Endothelial cell of umbilical vein (primary cell): ENCODE data around the gene YPEL4. TPM values are rescaled to one million over a fixed set of nuclear protein-coding genes. Genes with fewer than 3 reads are reported as not detected.

Experiments used
- BruUV-seq: library from RNA; stranded (reverse); fragments of 400-500 nt; replicated peaks from 2 replicates; lab custom pipeline; 2021; lab: Mats Ljungman, UMichigan
- CTCF ChIA-PET: fragments of 300-600, 350-600 bp; sonication (Branson Sonifier 250); formaldehyde crosslinking; loops from one replicate; lab custom pipeline; 2021; ENCODE audit warnings: antibody characterized with exemption, inconsistent platforms; lab: Charles Lee
- POLR2A ChIA-PET: fragments of 300-600, 350-600 bp; sonication (Branson Sonifier 250); formaldehyde crosslinking; loops from one replicate; lab custom pipeline; 2021; ENCODE audit warnings: antibody characterized with exemption, inconsistent platforms; lab: Charles Lee
- DNase-seq: peaks from one replicate; pipeline ENCODE4 v3.0.0-alpha.2; 2011; ENCODE audit warnings: low read depth, low spot score
- FAIRE-seq: peaks from 2 replicates; lab custom pipeline; 2011; peaks lifted over from hg19 to GRCh38; lab: Jason Lieb, UNC
- H2AFZ ChIP-seq: 2 replicates; pipeline ENCODE4 v1.6.0; 2012; ENCODE audit warnings: low read depth, low read length, control low read depth, inconsistent platforms
- H3K27ac ChIP-seq: 2 replicates; pipeline ENCODE4 v1.5.1; 2011; ENCODE audit warnings: low read depth, mild to moderate bottlenecking, control low read depth, low read length, moderate library complexity; ENCODE audit not compliant: insufficient read depth
- H3K27me3 ChIP-seq, 2 experiments: 2 replicates each; pipeline versions ENCODE4 v1.6.0 to v1.6.1; 2011; ENCODE audit warnings: low read length in 2 of 2, mixed read lengths in 1 of 2; ENCODE audit not compliant: control insufficient read depth in 2 of 2, insufficient read depth in 2 of 2
- H3K36me3 ChIP-seq, 2 experiments: 2 replicates in 1 of 2; 3 replicates in 1 of 2; pipeline ENCODE4 v1.5.1; 2011; ENCODE audit warnings: low read length in 2 of 2, mild to moderate bottlenecking in 1 of 2, moderate library complexity in 1 of 2; ENCODE audit not compliant: control insufficient read depth in 2 of 2, insufficient read depth in 2 of 2; ENCODE audit errors: extremely low read depth in 1 of 2
- H3K4me1 ChIP-seq: 3 replicates; pipeline ENCODE4 v1.5.1; 2011; ENCODE audit warnings: mild to moderate bottlenecking, low read length; ENCODE audit not compliant: control insufficient read depth, insufficient read depth; ENCODE audit errors: extremely low read depth
- H3K4me2 ChIP-seq: 2 replicates; pipeline ENCODE4 v1.6.1; 2011; ENCODE audit warnings: low read length, control low read depth, mixed read lengths; ENCODE audit not compliant: insufficient read depth
- H3K4me3 ChIP-seq, 3 experiments: fragments of 200-600 bp in 1 of 3; sonication (generic), shearing (Covaris generic) in 1 of 3; replicated peaks in 1 of 3; 2 replicates each; pipeline ENCODE4 v1.5.1; 2011 to 2016; ENCODE audit warnings: control low read depth in 3 of 3, low read length in 3 of 3, mild to moderate bottlenecking in 2 of 3, inconsistent platforms in 1 of 3, low read depth in 1 of 3, moderate library complexity in 1 of 3; ENCODE audit not compliant: insufficient read depth in 1 of 3
- H3K79me2 ChIP-seq: 2 replicates; pipeline ENCODE4 v1.6.0; 2012; ENCODE audit warnings: low read length, inconsistent platforms; ENCODE audit not compliant: control insufficient read depth, insufficient read depth
- H3K9ac ChIP-seq: replicated peaks from 2 replicates; pipeline ENCODE3; 2011; ENCODE audit warnings: low read length, control low read depth; ENCODE audit not compliant: insufficient read depth; ENCODE audit errors: extremely low read depth
- H3K9me1 ChIP-seq: replicated peaks from 3 replicates; pipeline ENCODE4 v1.6.0; 2011; ENCODE audit warnings: mild to moderate bottlenecking, low read length; ENCODE audit not compliant: control insufficient read depth, insufficient read depth; ENCODE audit errors: extremely low read depth
- H3K9me3 ChIP-seq: replicated peaks from 2 replicates; pipeline ENCODE4 v1.5.1; 2012; ENCODE audit warnings: low read length, inconsistent platforms; ENCODE audit not compliant: control insufficient read depth, insufficient read depth
- H4K20me1 ChIP-seq: replicated peaks from 2 replicates; pipeline ENCODE3; 2011; ENCODE audit warnings: mild to moderate bottlenecking, low read length; ENCODE audit not compliant: control insufficient read depth, insufficient read depth; ENCODE audit errors: extremely low read depth
- EZH2 ChIP-seq: IDR thresholded peaks from 2 replicates; pipeline ENCODE4 v1.6.1; 2012; ENCODE audit warnings: borderline replicate concordance, low read depth, mild to moderate bottlenecking, moderate library complexity, low read length, inconsistent platforms; ENCODE audit not compliant: severe bottlenecking
- FOS ChIP-seq: IDR thresholded peaks from 2 replicates; pipeline ENCODE4 v1.6.1; 2011; ENCODE audit warnings: mild to moderate bottlenecking, low read length, moderate library complexity, borderline replicate concordance; ENCODE audit not compliant: insufficient read depth
- GATA2 ChIP-seq: IDR thresholded peaks from 2 replicates; pipeline ENCODE4 v1.7.0; 2011; ENCODE audit warnings: low read depth, mild to moderate bottlenecking, moderate library complexity, mixed read lengths, low read length; ENCODE audit not compliant: insufficient read length, insufficient read depth
- JUN ChIP-seq: IDR thresholded peaks from 2 replicates; pipeline ENCODE4 v1.6.1; 2011; ENCODE audit warnings: borderline replicate concordance, low read depth; ENCODE audit not compliant: insufficient read length, insufficient read depth
- MYC ChIP-seq: IDR thresholded peaks from one replicate; pipeline ENCODE4 v1.6.1; 2011; ENCODE audit warnings: mild to moderate bottlenecking, low read depth, low read length
- POLR2A ChIP-seq: IDR thresholded peaks from 2 replicates; pipeline ENCODE4 v1.6.1; 2012; ENCODE audit warnings: low read depth, mild to moderate bottlenecking, control low read depth, low read length
- POLR2AphosphoS5 ChIP-seq: IDR thresholded peaks from 2 replicates; pipeline ENCODE4 v1.6.1; 2012; ENCODE audit warnings: low read depth, mild to moderate bottlenecking, control low read depth, low read length, moderate library complexity; ENCODE audit not compliant: insufficient read depth
- dilution Hi-C: fragments of 300-500 bp; cut with MboI; formaldehyde crosslinking; loops from one replicate; pipeline ENCODE4 v1.15.0; 2019; ENCODE audit warnings: low sequenced_read_pairs; ENCODE audit not compliant: extremely low pct_ligation_motif_present
- intact Hi-C: fragments of 100-400 bp; cut with micrococcal nuclease; formaldehyde crosslinking; loops from one replicate; pipeline ENCODE4 v1.10.0; 2022
- polyA plus RNA-seq, 4 experiments: library from polyadenylated mRNA; depleted of rRNA in 3 of 4; stranded (reverse) in 3 of 4; unstranded in 1 of 4; fragments of >200 nt; gene quantifications; 2 replicates each; pipeline versions ENCODE4 v1.2.1 to v1.2.3, GENCODE V29; 2011 to 2012; ENCODE audit warnings: missing spikeins in 1 of 4
- total RNA-seq: library from RNA; stranded (reverse); gene quantifications from 2 replicates; pipeline ENCODE4 v1.2.3, GENCODE V29; 2021
- TF ChIP-seq, protein P1 (sequence below), 2 donors: IDR thresholded peaks; 1 replicate in 1 of 2; 2 replicates in 1 of 2; pipeline ENCODE4 v1.5.1; 2011; ENCODE audit warnings: low read length in 2 of 2, mild to moderate bottlenecking in 2 of 2, moderate library complexity in 2 of 2, control low read depth in 1 of 2, inconsistent platforms in 1 of 2, low read depth in 1 of 2; ENCODE audit not compliant: insufficient read depth in 1 of 2; ENCODE audit errors: extremely low read depth in 1 of 2
- TF ChIP-seq, protein P2 (sequence below): IDR thresholded peaks from 2 replicates; pipeline ENCODE4 v1.6.1; 2011; ENCODE audit not compliant: insufficient read depth, insufficient read length

The YPEL4 gene
- total and polyA plus RNA-seq, 2 donors (not counting 3 experiments of a cell fraction or from before 2014, with no cell fraction given), result 0.03 to 0.24 TPM

DNA sequence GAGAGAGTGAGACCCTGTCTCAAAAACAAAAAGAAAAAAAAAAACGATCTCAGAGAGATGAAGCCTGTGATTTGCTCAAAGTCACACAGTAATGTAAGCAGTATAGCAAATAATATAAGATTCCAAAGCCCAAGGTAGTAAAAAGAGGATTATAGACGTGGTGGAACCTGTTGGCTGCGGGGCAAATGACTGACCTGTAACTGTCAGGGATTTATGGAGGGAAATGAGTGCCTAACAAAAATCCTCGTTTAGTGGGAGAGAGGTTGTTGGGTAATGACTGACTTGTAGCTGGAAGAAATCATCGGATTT lies 7.1 kb upstream of the YPEL4 start:
- Histone ChIP-seq H2AFZ (peak overlapping the region; percentile 77), H4K20me1 (no peaks in the 10 kb centered on the region), H3K9me1 (no peaks in the 10 kb centered on the region), H3K9ac (peak overlapping the region; percentile 87), H3K4me3 (peak overlapping the region in 2 of 3 experiments; percentile 35 to 60), H3K4me2 (peak overlapping the region; percentile 81), H3K36me3 (peaks cover 10 to 14% of the 10 kb centered on the region in 2 experiments), H3K27me3 (no peaks in the 10 kb centered on the region), H3K9me3 (no peaks in the 10 kb centered on the region), H3K4me1 (peaks cover 4% of the 10 kb centered on the region), H3K79me2 (peaks cover 22% of the 10 kb centered on the region), H3K27ac (peak overlapping the region; percentile 75)
- DNase-seq (no peak), FAIRE-seq (no peak)
- TF ChIP-seq FOS, result no peak
- no peak for TF ChIP-seq JUN
- TF ChIP-seq POLR2A, result no peak
- TF ChIP-seq, protein P1, sequence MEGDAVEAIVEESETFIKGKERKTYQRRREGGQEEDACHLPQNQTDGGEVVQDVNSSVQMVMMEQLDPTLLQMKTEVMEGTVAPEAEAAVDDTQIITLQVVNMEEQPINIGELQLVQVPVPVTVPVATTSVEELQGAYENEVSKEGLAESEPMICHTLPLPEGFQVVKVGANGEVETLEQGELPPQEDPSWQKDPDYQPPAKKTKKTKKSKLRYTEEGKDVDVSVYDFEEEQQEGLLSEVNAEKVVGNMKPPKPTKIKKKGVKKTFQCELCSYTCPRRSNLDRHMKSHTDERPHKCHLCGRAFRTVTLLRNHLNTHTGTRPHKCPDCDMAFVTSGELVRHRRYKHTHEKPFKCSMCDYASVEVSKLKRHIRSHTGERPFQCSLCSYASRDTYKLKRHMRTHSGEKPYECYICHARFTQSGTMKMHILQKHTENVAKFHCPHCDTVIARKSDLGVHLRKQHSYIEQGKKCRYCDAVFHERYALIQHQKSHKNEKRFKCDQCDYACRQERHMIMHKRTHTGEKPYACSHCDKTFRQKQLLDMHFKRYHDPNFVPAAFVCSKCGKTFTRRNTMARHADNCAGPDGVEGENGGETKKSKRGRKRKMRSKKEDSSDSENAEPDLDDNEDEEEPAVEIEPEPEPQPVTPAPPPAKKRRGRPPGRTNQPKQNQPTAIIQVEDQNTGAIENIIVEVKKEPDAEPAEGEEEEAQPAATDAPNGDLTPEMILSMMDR (IDR thresholded peaks at IDR 0.05; ENCODE audit: extremely low read depth in 1 of 2, insufficient read depth in 1 of 2, low read depth in 1 of 2, low read length in 2 of 2), result no peak
- TF ChIP-seq MYC, result no peak
- TF ChIP-seq EZH2, result no peak
- TF ChIP-seq, protein P2, sequence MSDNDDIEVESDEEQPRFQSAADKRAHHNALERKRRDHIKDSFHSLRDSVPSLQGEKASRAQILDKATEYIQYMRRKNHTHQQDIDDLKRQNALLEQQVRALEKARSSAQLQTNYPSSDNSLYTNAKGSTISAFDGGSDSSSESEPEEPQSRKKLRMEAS, result no peak
- no peak for TF ChIP-seq GATA2
- no peak for TF ChIP-seq POLR2AphosphoS5
- dilution Hi-C loops (no loop called here), intact Hi-C loops (loop anchor here (1.0 kb wide), 3 partner anchors 10 to 127 kb away; partner anchors contain the start of gene TIMM10)
- ChIA-PET CTCF (interaction anchor here (5.8 kb wide), 1 partner anchor 13 kb away, joined by 26 read pairs; no protein-coding TSS in a partner anchor), POLR2A (no interaction called here)
- BruUV-seq, result TSS peak; percentile 97
